CD4-positive, alpha-beta T cell treated with Interferon gamma for 1 hour (primary cell): Measurements from ENCODE around the gene COMT.

Experiments used
- DNase-seq: peaks from one replicate; pipeline ENCODE4 v3.0.0-alpha.2; 2020

Gene COMT

DNA sequence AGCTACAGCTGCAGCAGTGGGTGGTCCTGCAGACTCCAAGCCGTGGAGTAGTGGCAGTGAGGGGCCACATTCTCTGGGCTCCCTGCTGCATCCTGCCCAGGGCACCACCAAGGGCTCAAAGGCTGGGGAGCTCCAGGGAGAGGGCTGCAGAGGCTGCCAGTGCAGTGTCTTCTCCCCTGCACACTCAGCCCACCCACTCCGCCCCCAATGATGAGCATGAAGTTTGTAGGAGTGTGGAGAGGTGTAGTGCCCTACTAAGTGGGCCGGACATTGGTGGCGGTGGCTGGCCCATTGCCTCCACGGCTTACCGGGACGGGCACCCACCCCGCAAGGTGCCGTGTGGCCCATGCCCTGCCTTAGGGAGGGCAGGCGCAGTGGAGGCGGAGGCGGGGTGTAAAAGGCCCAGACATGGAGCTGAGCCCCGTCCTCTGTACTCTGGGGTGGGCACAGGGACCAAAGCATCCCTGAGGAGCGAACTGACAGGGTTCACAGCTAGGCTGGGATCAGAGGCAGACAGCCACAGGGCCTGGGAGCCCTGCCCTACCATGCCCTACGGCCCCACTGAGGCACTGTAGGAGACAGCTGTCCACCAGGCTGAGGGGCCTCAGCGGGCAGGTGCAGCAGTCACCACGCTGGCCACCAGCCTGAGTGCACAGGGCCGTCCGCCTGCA lies 56.1 kb downstream of the COMT start:
- DNase-seq: no peak

DNA sequence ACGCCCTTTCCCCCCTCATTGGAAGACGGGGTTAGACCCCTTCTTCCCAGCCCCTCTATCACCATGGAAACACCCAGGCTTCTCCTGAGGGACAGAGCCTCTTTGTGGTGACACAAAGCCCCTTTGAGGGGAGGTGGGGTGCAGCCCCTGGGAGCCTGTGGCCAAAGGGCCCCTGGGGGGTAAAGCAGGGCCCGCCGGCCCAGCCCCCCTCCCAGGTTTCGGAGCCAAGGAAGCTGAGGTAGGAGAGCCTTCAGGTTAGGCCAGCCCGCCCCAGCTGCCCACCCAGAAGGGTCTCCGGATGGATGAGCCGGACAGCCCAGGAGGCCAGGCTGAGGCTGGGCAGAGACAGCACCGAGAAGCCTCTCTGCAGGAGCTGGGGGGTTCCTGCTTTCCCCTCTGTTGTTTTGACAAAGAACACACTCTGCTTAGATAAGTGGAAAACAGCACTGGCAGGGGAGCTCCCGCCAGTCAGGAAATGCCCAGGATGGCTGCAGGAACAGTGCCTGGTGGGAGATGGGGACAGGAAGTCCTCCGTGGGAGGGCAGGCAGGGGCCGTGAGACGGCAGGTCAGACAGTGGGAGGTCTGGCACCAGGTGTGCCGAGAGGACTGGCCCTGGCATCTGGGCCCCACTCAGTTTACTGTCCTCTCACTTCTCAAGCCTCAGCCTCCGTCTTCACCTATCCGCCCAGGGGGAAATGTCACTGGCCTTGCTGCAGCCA lies 56.8 kb downstream of the COMT start:
- no peak for DNase-seq

DNA sequence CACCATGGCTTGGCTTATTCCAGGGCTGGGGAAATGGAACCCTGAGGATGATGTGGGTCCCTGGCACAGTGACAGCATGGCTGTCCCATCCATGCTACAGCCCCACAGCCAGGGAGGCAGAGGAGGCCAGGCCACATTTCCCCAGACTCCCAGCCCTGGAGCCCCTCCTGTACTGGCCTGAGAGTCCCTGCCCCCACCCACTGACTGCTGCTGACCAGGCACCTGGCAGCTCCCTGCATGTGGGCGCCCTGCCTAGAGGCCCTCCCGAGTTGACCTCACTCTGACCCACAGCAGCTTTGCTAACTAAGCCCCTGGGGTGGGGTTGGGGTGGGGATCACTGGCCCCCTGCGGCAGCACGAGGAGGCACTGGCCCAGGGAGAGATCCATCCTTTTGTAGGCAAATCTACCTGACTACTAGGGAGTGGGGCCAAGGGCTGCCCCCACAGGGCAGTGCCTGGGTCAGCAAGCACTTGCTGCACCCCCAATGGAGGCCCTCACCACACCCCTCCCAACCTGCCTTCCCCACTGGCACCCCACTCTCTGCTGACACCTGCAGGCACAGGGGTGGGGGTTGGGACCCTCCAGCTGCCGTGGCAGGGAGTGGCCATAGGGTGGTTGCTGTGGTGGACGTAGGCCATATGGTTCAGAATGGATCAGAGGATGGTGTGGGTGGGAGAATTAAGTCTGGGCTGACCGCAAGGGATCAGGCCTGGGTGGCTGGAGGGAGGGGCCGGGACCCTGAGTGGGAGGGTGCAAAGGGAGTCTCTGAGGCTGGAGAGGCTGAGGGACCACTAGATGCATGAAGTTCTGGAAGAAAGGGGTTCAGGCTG lies 57.6 kb downstream of the COMT start:
- DNase-seq: no peak

DNA sequence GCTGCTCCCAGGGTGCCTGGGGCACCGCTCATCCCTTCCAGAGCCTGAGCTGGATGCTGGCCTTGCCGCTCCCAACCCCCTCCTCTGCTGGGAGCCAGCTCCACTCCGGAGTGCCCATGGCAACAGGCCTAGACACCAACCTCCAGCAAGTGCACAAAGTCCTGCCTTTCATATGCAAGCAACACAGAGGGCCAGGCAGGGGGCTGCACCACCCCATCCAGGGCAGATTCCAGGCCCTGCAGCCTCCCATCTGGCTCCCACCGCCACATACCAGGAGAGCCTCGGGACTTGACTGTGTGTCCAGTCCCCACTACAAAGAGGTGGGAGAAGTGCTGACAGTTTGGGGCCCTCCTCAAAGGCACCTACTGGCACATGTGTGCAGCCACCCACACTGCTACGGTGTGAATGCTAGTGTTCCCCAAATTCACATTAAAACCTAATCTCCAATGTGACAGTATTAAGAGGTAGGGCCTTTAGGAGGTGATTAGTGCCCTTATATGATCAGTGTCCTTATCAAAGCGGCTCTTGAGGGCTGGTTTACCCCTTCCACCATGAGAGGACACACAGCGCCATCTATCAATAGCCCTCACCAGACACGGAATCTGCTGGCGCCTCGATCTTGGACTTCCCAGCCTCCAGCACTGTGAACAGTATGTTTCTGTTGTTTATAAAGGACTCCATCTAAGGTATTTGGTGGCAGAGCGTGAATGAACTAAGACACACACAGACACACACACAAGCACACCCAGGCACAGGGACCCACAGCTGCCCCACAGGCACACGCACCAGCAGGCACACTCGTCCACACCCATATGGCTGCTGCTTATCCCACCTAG lies 58.9 kb downstream of the COMT start:
- DNase-seq: no peak

DNA sequence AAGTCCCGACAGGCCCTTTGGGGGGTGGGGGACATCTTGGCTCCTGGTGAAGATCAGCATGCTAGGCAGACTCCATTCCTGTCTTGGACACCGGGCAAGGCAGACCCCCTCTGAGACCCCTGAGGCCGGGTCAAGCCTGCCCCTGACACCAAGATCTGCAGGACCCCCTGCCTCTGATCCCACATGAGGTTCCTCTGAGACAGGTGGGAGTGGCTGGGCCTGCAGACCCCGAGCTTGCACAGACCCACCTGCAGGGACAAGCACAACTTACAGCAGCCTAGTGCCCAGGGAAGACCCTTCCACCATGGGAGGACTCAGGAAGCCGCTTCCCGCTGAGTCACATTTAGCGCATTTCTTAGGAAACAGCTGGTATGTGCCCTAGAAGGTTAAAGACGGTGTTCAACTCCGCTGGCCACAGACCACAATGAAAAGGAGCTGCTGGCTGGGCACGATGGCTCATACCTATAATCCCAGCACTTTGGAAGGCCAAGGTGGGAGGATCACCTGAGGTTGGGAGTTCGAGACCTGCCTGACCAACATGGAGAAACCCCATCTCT lies 59.6 kb downstream of the COMT start:
- no peak for DNase-seq

DNA sequence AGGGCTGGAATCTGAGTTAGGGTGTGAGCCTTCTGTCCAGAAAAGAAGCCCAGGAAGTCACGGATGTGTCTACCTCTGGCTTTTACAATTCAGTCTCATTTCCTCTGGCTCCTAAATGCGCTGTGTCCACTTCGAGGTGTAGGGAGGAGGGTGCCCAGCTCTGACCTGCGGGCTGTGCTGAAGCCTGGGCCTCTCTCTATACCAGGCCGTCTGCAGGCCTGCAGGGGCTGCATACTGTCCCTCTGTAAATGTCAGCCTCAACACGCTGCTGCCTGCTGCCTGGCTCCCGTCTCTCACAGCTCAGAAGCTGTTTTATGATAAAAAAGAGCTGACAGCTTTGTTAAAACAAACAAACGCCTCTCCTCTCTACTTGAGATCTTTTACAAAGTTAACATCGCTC lies 60.6 kb downstream of the COMT start:
- no peak for DNase-seq

DNA sequence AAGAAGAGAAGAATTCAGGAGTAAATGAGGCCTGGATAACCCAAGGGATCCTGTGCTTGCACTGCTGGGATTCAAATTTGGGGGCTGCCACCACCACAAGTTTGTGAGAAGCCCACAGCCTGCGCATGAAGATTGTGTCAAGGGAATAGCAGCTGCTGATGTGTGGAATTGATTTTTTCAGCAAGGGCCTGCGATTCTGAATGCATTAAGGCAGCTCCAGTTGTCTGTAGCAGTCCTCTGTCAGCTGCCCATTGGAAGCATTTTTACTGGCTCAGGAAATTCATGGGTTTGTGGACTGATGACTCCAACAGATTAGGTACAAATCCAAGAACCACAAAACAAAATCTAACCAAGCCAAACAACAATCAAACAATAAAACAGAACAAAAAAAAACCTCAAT lies 61.1 kb downstream of the COMT start:
- no peak for DNase-seq

DNA sequence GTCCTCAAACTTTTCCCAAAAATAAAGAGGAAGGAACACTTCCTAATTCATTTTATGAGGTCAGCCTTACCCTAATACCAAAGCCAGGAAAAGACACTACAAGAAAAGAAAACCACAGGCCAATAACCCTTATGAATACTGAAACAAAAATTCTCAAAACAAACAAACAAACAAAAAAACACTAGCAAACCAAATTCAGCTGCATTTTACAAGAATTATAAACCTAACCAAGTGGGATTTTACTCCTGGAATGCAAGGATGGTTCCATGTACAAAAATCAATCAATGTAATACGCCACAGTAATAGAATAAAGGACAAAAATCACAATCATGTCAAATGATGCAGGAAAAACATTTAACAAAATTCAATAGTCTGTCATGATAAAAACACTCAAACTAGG lies 61.7 kb downstream of the COMT start:
- DNase-seq: no peak

DNA sequence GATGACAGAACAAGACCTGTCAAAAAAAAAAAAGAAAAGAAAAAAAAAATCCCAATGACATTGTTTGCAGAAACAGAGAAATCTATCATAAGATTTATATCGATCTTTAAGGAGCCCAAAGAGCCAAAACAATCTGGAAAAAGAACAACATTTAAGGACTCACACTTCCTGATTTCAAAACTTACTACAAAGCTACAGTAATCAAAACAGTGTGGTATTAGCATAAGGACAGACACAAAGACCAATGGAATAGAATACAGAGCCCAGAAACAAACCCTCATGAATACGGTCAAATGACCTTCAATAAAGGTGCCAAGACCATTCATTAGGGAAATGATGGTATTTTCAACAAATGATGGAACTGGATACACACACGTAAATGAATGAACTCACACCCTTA lies 62.9 kb downstream of the COMT start:
- no peak for DNase-seq

DNA sequence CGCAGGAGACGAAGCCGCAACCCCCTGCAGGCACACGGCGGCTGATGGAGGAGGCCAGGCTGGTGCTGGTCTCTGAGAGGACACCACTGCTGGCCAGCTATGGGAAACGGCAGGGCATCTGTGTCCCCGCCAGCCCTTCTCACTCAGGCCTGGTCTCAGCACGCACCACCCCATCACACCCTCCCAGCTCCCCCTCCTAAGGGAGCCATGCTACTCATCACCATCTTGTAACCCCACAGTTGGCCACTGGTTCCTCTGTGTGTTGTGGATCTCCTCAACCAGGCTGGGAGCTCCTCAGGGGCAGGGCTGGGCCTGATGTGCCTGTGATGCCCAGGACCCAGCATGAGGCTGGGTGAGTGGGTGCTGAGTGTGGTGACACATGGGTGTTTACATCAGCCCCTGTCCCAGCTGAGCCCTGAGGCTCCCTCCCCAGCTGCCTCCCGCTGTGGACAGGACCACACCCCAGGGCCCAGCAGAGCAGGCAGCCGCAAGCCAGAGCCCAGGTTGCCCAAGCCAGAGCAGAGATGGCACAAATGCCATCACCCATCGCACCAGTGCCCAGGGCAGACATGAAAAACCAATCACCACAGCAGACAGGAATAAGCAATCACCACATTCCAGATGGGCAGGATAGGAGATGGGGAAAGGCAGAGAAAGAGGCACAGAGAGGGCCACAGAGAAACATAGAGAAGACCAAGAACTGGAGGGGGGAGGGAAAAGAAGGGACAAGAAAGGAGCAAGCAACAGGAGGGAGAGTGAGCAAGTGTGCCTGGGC lies 66.8 kb downstream of the COMT start:
- no peak for DNase-seq

DNA sequence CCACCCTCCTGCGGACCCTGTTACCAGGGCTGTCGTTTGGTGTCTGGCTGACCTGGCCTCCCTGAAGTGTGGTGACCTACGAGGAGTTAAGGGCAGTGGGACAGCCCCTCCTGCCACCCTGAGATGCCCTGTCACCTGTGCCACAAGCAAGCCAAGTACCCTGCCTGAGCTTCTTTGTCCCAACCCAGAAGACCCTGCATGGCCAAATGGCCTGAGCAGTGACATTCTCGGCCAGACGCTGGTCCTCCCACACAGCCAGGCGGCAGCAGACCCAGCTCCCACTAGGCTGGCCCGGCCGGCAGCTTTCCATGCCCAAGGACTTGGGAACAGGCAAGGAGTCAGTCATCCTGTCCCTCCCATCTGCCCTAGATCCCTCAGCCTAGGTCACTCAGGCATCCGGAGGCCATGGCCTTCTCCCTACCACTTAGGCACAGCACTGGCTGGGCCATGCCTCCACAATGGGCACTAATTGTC lies 67.5 kb downstream of the COMT start:
- no peak for DNase-seq

DNA sequence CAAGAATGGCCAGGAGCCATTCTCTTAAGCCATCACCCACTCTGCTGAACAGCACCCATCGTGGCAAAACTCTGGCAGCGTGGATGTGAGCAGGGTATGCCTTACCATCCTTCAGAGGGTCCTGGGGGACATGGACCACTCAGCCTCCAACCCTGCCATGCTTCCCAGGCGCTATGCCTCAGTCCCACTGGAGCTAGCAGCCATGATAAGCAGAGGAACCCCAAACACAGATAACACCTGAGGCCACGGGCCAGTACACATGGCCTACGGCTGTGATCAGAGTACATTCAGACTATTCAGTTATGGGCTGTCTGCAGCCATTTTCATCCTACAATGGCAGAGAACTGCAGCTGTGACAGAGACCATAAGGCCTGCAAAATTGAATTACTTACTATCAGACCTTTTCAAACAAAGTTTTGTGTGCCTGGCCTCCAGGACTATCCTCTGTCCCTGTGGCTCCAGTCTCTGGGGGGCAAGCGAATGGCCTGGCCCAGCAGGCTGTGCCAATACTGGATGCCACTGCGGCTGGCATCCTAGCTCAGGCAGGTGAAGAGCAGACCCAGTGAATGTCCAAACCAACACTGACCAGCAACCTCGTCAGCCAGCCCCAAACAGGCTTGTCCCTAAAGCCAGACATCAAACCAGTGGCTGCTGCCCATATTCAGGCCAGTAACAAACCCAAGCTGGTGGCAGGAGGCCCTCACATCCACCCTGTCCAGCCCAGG lies 68.2 kb downstream of the COMT start:
- DNase-seq: no peak

DNA sequence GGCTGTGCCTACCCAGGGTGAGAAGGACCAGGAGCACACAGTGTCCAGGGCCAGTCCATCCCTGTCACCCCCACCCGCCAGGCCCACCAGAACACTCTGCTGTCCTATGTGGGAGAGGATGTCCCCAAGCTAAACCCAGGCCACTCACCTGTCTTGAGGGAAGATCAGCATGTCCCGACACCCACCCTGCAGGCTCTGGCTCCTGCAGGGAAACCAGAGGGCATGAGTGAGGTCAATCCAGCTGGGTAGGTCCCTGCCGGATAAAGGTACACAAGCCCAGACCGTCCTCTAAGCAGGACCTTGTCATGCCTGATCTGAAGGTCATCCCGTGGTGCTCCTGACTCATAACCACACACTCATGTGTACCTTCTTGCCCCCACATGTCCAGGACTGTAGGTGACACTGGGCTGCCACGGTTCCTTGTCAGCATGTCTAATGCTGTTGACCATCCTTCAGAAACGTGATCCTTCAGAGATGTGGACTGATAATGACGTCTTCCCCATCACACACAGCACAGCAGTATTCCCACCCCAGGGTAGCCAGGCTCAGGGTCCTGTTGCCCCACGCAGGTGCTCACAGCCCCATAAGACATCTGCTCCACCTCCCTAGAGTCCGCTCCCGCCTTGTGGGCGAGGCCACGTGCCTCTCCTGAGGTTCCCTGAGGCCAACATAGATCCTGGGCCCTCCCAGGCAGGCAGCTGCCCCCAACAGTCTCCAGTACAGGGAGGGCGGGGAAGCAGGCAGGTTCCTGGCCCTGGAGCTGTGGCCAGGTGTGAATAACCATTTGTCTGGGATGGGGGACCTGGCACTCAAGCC lies 68.9 kb downstream of the COMT start:
- DNase-seq: no peak

DNA sequence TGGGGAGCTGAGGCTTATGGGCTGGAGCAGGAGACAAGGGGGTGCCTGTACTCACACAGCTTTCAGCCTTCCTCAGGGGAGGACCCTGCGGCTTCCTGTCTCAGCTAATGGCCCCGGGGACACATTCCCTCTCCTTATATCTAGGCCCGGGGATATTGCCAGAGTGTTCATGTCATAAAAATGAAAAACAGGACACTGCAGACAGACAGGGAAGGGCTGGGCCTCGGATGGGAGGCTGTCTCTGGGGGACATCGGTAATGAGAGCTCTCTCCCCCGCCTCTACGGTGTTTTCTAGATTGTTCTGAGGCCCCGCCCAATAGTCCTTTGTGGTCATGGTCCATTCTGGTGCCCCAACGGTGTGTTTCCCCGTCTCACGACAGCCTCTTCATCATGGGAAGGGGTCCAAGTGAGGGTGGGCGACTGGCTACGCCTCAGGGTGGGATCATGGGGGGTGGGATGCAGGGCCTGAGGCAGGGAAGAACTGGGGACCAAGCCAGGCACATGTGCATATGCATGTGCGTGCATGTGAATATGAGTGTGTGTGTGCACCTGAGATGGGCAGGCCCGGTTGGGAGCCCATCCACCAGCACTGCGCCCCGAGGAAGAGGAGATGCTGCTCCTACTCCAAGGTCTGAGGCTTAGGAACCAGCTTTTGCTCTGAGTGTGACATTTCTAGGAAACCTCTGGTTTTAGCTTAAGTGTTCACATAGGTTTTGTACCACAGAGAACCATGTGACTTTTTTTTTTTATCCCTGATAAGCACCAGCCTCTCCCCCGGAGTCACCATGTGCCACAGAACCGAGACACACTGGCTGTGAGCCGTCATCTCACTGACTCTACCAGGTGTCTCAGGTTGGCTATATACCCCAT lies 69.8 kb downstream of the COMT start:
- no peak for DNase-seq

DNA sequence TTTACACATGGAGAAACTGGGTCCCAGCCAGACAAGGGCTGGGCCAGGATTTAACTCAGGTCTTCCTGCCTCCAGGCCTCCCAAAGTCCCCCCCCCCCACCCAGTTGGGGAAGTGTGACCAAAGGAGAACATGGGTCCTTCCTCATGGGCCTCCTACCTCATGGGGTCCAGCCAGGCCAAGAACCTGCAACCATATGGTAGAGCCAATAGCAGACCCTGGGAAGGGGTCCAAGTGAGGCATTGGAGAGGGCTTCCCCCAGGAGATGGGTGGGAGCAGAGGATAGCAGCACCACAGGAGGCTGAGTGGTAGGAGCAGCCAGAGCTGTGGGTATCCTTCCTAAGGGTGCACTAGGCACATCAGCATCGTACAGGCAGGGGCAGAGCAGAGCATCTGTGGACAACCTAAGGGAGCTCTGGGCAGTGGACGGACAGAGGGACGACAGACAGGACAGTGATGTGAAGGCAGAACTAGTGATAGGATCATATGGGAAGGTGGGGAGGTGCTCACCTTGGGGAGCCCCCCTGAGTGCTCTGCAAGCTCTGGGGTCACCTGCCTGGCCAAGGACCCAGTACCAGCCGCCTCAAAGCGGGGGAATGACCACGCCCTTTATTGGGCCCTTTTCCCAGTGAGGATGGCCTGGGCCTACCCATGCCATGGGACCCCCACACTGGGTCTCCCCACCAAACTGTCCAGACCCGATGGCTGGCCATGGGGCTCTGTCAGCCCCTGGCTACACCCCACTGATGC lies 70.6 kb downstream of the COMT start:
- no peak for DNase-seq

DNA sequence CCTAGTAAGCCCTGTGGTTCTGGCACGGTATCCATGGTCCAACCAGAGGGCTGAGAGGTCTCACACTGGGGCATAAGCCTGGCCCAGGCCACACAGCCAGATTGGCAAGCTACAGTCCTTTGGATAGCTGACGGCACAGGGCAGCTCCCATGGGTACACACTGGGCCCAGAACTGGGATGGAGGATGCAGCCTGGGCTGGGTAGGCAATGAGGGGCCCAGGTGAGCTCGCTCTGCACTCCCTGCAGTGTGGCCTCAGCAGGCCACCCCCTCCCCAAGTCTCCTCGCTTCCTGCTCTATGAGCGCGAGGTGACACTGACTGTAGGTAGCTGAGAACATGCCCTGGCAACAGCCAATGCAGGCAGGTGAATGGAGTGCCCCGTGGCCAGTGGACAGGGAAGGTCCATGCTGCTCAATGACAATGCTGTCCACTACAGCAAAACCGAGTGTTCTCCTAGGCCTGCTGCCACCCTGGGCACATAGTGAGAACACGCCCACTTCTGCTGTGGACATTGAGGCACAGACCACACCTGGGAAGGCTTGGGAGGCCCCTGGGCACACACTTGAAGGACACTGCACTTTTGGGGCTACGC lies 71.3 kb downstream of the COMT start:
- no peak for DNase-seq

DNA sequence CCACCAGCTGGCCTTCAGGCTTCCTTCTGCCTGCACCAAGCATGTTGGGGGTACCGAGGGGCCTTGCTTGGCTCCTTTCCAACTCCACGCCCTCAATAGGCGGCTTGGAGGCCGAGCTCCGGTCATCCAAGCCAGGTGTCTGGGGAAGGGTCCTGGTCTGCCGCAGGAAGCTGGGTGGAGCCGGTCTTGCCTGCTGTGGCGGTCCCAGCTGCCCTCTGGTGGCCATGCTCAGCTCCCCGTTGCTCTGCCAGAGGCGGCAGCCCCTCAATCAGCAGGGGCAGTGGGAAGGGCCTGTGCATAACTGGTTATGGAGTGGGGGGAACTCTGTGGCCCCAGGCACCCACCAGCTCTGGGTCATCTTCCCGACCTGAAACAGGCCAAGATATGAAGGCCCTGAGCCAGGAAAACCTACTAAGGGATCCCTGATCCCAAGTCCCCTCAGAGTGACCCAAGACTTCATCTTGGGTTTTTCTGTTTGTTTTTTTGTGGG lies 71.9 kb downstream of the COMT start:
- DNase-seq: peak; percentile 46
